Esophagus squamous epithelium (tissue), 4 donors: Measurements from ENCODE around the gene PCDHGB5.

Experiments used
- POLR2A ChIP-seq, 4 donors: fragments of 450-650 bp; IDR thresholded peaks; one replicate each; pipeline ENCODE4 v1.6.1; 2017; ENCODE audit warnings: antibody characterized with exemption in 4 of 4, mild to moderate bottlenecking in 4 of 4, moderate library complexity in 3 of 4
- TF ChIP-seq, protein P1 (sequence below), 6 experiments: fragments of 450-650 bp in 4 of 6; fragments of 200-600 bp in 2 of 6; sonication (generic) in 2 of 6; IDR thresholded peaks; one replicate each; pipeline ENCODE4 v1.5.1; 2016 to 2019; ENCODE audit warnings: antibody characterized with exemption in 6 of 6, mild to moderate bottlenecking in 4 of 6, moderate library complexity in 4 of 6

DNA sequence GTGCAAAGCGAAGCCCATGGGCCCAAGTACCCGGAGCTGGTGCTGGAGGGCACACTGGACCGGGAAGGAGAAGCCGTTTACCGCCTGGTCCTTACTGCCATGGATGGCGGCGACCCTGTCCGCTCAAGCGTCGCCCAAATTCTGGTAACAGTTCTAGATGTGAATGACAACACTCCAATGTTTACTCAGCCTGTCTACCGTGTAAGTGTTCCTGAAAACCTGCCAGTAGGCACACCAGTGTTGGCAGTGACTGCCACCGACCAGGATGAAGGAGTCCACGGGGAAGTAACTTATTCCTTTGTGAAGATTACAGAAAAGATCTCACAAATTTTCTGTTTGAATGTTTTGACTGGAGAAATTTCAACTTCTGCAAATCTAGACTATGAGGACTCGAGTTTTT, 23.1 kb upstream of the PCDHGB5 start:
- TF ChIP-seq, protein P1, sequence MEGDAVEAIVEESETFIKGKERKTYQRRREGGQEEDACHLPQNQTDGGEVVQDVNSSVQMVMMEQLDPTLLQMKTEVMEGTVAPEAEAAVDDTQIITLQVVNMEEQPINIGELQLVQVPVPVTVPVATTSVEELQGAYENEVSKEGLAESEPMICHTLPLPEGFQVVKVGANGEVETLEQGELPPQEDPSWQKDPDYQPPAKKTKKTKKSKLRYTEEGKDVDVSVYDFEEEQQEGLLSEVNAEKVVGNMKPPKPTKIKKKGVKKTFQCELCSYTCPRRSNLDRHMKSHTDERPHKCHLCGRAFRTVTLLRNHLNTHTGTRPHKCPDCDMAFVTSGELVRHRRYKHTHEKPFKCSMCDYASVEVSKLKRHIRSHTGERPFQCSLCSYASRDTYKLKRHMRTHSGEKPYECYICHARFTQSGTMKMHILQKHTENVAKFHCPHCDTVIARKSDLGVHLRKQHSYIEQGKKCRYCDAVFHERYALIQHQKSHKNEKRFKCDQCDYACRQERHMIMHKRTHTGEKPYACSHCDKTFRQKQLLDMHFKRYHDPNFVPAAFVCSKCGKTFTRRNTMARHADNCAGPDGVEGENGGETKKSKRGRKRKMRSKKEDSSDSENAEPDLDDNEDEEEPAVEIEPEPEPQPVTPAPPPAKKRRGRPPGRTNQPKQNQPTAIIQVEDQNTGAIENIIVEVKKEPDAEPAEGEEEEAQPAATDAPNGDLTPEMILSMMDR (IDR thresholded peaks at IDR 0.05) = no peak
- TF ChIP-seq POLR2A (IDR thresholded peaks at IDR 0.05) = no peak
